Smooth muscle cell (in vitro differentiated cells): Measurements from ENCODE around the gene CRY2. TPM values are rescaled to one million over a fixed set of nuclear protein-coding genes. Genes with fewer than 3 reads are reported as not detected.

Experiments
- DNase-seq: peaks from one replicate; lab custom pipeline; 2025; ENCODE audit not compliant: unreplicated experiment; lab: John Stamatoyannopoulos, UW
- H2AFZ ChIP-seq: fragments of 200-600 bp; sonication (generic); 2 replicates; pipeline ENCODE4 v1.6.0; 2016; ENCODE audit warnings: antibody characterized with exemption, low read depth, mild to moderate bottlenecking
- H3F3A ChIP-seq: fragments of 200-600 bp; sonication (generic); 2 replicates; pipeline ENCODE4 v1.6.0; 2017; ENCODE audit warnings: antibody characterized with exemption, low read depth
- H3K27ac ChIP-seq: fragments of 200-600 bp; sonication (generic); 2 replicates; pipeline ENCODE4 v1.5.1; 2016; ENCODE audit warnings: low read depth, mild to moderate bottlenecking
- H3K27me3 ChIP-seq: fragments of 200-600 bp; sonication (generic); 2 replicates; pipeline ENCODE4 v1.6.1; 2016; ENCODE audit warnings: low read depth, mild to moderate bottlenecking
- H3K36me3 ChIP-seq: fragments of 200-600 bp; sonication (generic); 2 replicates; pipeline ENCODE4 v1.5.1; 2016; ENCODE audit warnings: low read depth
- H3K4me1 ChIP-seq: fragments of 200-600 bp; sonication (generic); 2 replicates; pipeline ENCODE4 v1.5.1; 2016; ENCODE audit warnings: low read depth
- H3K4me2 ChIP-seq: fragments of 200-600 bp; sonication (generic); 2 replicates; pipeline ENCODE4 v1.6.0; 2016; ENCODE audit warnings: mild to moderate bottlenecking
- H3K4me3 ChIP-seq: fragments of 200-600 bp; sonication (generic); 2 replicates; pipeline ENCODE4 v1.5.1; 2016; ENCODE audit warnings: mild to moderate bottlenecking
- H3K79me2 ChIP-seq: fragments of 200-600 bp; sonication (generic); 2 replicates; pipeline ENCODE4 v1.6.0; 2016; ENCODE audit warnings: low read depth, mild to moderate bottlenecking
- H3K9ac ChIP-seq: fragments of 200-600 bp; sonication (generic); 2 replicates; pipeline ENCODE4 v1.6.0; 2016; ENCODE audit warnings: low read depth
- H3K9me3 ChIP-seq: fragments of 200-600 bp; sonication (generic); replicated peaks from 2 replicates; pipeline ENCODE4 v1.5.1; 2016; ENCODE audit warnings: low read depth
- H4K20me1 ChIP-seq: fragments of 200-600 bp; sonication (generic); 2 replicates; pipeline ENCODE4 v1.6.0; 2016; ENCODE audit warnings: low read depth
- CTCF ChIP-seq: fragments of 200-600 bp; sonication (generic); IDR thresholded peaks from 2 replicates; pipeline ENCODE4 v1.5.1; 2017; ENCODE audit warnings: borderline replicate concordance, mild to moderate bottlenecking, antibody characterized with exemption; ENCODE audit not compliant: insufficient read depth, poor library complexity, severe bottlenecking
- WGBS: methylation state at CpG from one replicate; pipeline ENCODE4 v1.1.7; 2016; ENCODE audit warnings: low lambda C conversion rate; 5-methylcytosine and 5-hydroxymethylcytosine counted together
- polyA plus RNA-seq: library from polyadenylated mRNA; unstranded; fragments of >200 nt; fragmentation: Nextera tagmentation; extraction: Ambion mirVana; gene quantifications from 2 replicates; pipeline ENCODE4 v1.2.1, GENCODE V29; 2016
- total RNA-seq: library from RNA; depleted of rRNA; stranded (reverse); fragments of >200 nt; gene quantifications from 2 replicates; pipeline ENCODE4 v1.2.3, GENCODE V29; 2014

Gene CRY2
- total and polyA plus RNA-seq, 2 experiments from 2014 or later = 26.1 to 30.3 TPM

- Histone ChIP-seq H4K20me1 (peaks cover 9% of the 10 kb centered on the region), H3K27me3 (no peaks in the 10 kb centered on the region), H3K4me1 (peaks cover 21% of the 10 kb centered on the region), H2AFZ (no peak overlapping the region), H3K79me2 (no peaks in the 10 kb centered on the region), H3F3A (no peaks in the 10 kb centered on the region), H3K4me3 (peak overlapping the region; percentile 68), H3K9ac (peak overlapping the region; percentile 97), H3K9me3 (no peaks in the 10 kb centered on the region), H3K4me2 (peak overlapping the region; percentile 99), H3K36me3 (no peaks in the 10 kb centered on the region), H3K27ac (no peak overlapping the region)
- WGBS = 61% methylated on average over 8 of the region's 8 CpGs
- no peak for TF ChIP-seq CTCF
- no peak for DNase-seq
Measured at GRCh38 chr11:45900916-45901617, 53.8 kb downstream of the CRY2 start.

- 92% methylated on average over 6 of the region's 6 CpGs for WGBS
Measured at GRCh38 chr11:45901626-45902025, 54.4 kb downstream of the CRY2 start.

GRCh38 chr11:45902452-45903380 lies 55.4 kb downstream of the CRY2 start:
- Histone ChIP-seq H3K27ac (no peak overlapping the region), H3K27me3 (no peaks in the 10 kb centered on the region), H3K9ac (no peak overlapping the region), H3K4me1 (peaks cover 14% of the 10 kb centered on the region), H3K9me3 (no peaks in the 10 kb centered on the region), H3K36me3 (no peaks in the 10 kb centered on the region), H3F3A (no peaks in the 10 kb centered on the region), H2AFZ (no peak overlapping the region), H3K79me2 (no peaks in the 10 kb centered on the region), H3K4me2 (no peak overlapping the region), H4K20me1 (peaks cover 9% of the 10 kb centered on the region), H3K4me3 (no peak overlapping the region)
- no peak for TF ChIP-seq CTCF
- WGBS = 97% methylated on average over 50 of the region's 56 CpGs
- no peak for DNase-seq

More at GRCh38 chr11:45901626-45902025, 54.4 kb downstream of the CRY2 start:
- no peak overlapping the region for H3K27ac ChIP-seq
- no peak for DNase-seq
- no peak overlapping the region for H3K4me3 ChIP-seq
- H3K4me2 ChIP-seq = no peak overlapping the region
- peaks cover 9% of the 10 kb centered on the region for H4K20me1 ChIP-seq
- H3F3A ChIP-seq = no peaks in the 10 kb centered on the region
- H3K9me3 ChIP-seq = no peaks in the 10 kb centered on the region
- H3K79me2 ChIP-seq = no peaks in the 10 kb centered on the region
- peaks cover 16% of the 10 kb centered on the region for H3K4me1 ChIP-seq
- no peaks in the 10 kb centered on the region for H3K27me3 ChIP-seq
- TF ChIP-seq CTCF = no peak
- H3K36me3 ChIP-seq = no peaks in the 10 kb centered on the region
- H3K9ac ChIP-seq = no peak overlapping the region
- H2AFZ ChIP-seq = no peak overlapping the region
